Parathyroid adenoma (tissue), 2 donors: ENCODE measurements around the gene CDH1.

ENCODE experiments used
- H2AFZ ChIP-seq: fragments of 300-600 bp; sonication (generic); one replicate; pipeline ENCODE4 v1.7.0; 2017; ENCODE audit warnings: antibody characterized with exemption, mild to moderate bottlenecking
- H3K27ac ChIP-seq: fragments of 300-600 bp; sonication (generic); one replicate; pipeline ENCODE4 v1.7.0; 2017
- H3K27me3 ChIP-seq: fragments of 300-600 bp; sonication (generic); one replicate; pipeline ENCODE4 v1.7.0; 2017; ENCODE audit warnings: low read length; ENCODE audit not compliant: control insufficient read depth, insufficient read depth
- H3K36me3 ChIP-seq: fragments of 300-600 bp; sonication (generic); one replicate; pipeline ENCODE4 v1.7.0; 2017; ENCODE audit warnings: low read length; ENCODE audit not compliant: control insufficient read depth, insufficient read depth
- H3K4me1 ChIP-seq: fragments of 300-600 bp; sonication (generic); one replicate; pipeline ENCODE4 v1.7.0; 2017; ENCODE audit warnings: control low read depth
- H3K4me2 ChIP-seq: fragments of 300-600 bp; sonication (generic); one replicate; pipeline ENCODE4 v1.7.0; 2017; ENCODE audit warnings: low read length
- H3K4me3 ChIP-seq: fragments of 300-600 bp; sonication (generic); one replicate; pipeline ENCODE4 v1.7.0; 2017; ENCODE audit warnings: low read depth, low read length
- H3K79me2 ChIP-seq: fragments of 300-600 bp; sonication (generic); one replicate; pipeline ENCODE4 v1.7.0; 2017; ENCODE audit warnings: control low read depth
- H3K9ac ChIP-seq: fragments of 300-600 bp; sonication (generic); one replicate; pipeline ENCODE4 v1.7.0; 2017; ENCODE audit warnings: mild to moderate bottlenecking
- H3K9me3 ChIP-seq: fragments of 300-600 bp; sonication (generic); one replicate; pipeline ENCODE4 v1.7.0; 2017; ENCODE audit warnings: low read length; ENCODE audit not compliant: control insufficient read depth
- TF ChIP-seq, protein P1 (sequence below): fragments of 300-600 bp; sonication (generic); IDR thresholded peaks from one replicate; pipeline ENCODE4 v1.7.0; 2017; ENCODE audit warnings: antibody characterized with exemption, mild to moderate bottlenecking
- donor health status: primary hyperparathyroidism.

The CDH1 gene

DNA sequence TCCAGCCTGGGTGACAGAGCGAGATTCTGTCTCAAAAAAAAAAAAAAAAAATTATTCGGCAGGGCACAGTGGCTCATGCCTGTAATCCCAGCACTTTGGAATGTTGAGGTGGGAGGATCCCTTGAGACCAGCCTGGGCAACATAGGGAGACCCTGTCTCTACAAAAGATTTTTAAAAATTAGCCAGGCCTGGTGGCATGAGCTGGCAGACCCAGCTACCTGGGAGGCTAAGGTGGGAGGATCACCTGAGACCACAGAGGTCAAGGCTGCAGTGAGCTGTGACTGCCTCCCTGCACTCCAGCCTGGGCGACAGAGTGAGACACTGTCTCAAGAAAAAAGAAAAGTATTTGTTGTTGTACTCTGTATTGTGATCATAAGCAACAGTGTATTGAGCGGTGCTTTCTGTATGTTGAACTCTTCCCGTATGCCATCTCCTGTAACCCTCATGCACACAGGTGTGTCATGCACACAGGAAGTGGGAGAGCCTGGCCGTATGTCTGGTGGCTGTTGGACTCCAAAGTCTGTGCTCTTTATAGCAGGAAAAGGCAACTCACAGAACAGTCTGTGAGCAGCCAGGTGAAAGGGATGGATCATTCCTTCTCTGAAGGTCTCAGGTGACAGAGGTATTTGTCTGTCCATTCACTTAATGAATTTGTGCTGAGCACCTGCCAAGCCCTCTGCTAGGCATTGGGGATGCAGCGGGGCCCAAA is 17.1 kb downstream of the CDH1 start:
- H3K4me3 ChIP-seq: no peak overlapping the region
- H3K36me3 ChIP-seq: no peaks in the 10 kb centered on the region
- peak overlapping the region; percentile 79 for H3K27ac ChIP-seq
- TF ChIP-seq, protein P1, sequence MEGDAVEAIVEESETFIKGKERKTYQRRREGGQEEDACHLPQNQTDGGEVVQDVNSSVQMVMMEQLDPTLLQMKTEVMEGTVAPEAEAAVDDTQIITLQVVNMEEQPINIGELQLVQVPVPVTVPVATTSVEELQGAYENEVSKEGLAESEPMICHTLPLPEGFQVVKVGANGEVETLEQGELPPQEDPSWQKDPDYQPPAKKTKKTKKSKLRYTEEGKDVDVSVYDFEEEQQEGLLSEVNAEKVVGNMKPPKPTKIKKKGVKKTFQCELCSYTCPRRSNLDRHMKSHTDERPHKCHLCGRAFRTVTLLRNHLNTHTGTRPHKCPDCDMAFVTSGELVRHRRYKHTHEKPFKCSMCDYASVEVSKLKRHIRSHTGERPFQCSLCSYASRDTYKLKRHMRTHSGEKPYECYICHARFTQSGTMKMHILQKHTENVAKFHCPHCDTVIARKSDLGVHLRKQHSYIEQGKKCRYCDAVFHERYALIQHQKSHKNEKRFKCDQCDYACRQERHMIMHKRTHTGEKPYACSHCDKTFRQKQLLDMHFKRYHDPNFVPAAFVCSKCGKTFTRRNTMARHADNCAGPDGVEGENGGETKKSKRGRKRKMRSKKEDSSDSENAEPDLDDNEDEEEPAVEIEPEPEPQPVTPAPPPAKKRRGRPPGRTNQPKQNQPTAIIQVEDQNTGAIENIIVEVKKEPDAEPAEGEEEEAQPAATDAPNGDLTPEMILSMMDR: no peak
- no peak overlapping the region for H3K4me2 ChIP-seq
- H2AFZ ChIP-seq: no peak overlapping the region
- peaks cover 65% of the 10 kb centered on the region for H3K79me2 ChIP-seq
- H3K9ac ChIP-seq: no peak overlapping the region
- H3K4me1 ChIP-seq: peaks cover 58% of the 10 kb centered on the region
- no peaks in the 10 kb centered on the region for H3K27me3 ChIP-seq
- H3K9me3 ChIP-seq: no peaks in the 10 kb centered on the region

DNA sequence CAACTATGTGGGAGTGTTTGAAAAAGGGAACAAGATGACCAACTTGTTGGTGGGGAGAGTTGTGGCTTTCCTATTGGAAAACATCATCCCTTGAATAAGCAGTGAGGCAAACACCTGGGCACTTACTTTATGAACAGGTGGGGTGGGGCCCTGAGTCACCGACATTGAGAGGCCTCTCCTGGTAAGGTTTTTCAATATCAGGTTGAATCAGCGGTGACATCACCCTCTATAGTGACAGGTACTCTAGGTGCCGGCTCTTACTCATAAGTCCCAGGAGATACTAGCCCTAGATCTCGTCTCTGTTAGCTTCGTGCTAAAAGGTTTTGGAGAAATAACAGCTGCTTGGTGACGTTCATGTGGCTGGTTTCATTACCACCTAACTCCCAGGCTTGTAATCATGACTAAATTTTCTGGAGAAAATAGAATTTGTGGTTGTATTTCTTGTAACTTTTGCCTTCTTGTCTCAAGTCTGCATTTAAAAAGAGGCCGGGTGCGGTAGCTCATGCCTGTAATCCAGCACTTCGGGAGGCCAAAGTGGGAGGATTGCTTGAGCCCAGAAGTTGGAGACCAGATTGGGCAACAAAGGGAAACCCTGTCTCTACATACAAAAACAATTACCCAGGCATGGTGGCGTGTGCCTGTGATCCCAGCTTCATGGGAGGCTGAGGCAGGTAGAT is 19.3 kb downstream of the CDH1 start:
- TF ChIP-seq, protein P1: no peak
- Histone ChIP-seq H3K9ac (no peak overlapping the region), H3K4me1 (peaks cover 67% of the 10 kb centered on the region), H2AFZ (no peak overlapping the region), H3K27ac (peak overlapping the region; percentile 79), H3K36me3 (no peaks in the 10 kb centered on the region), H3K9me3 (no peaks in the 10 kb centered on the region), H3K4me2 (peak overlapping the region; percentile 31), H3K27me3 (no peaks in the 10 kb centered on the region), H3K4me3 (peak overlapping the region; percentile 22), H3K79me2 (peaks cover 70% of the 10 kb centered on the region)

DNA sequence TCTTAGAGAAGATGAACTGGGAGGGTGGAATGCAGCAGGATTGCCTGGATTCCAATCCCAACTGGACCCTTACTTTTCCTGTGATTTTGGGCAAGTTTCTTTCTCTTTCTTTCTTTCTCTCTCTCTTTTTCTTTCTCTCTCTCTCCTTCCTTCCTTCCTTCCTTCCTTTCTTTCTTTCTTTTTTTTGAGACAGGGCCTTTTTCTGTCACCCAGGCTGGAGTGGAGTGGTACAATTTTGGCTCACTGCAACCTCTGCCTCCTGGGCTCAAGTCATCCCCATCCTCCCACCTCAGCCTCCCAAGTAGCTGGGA is 20.5 kb downstream of the CDH1 start:
- Histone ChIP-seq H3K27ac (peak overlapping the region; percentile 79), H3K9ac (no peak overlapping the region)

DNA sequence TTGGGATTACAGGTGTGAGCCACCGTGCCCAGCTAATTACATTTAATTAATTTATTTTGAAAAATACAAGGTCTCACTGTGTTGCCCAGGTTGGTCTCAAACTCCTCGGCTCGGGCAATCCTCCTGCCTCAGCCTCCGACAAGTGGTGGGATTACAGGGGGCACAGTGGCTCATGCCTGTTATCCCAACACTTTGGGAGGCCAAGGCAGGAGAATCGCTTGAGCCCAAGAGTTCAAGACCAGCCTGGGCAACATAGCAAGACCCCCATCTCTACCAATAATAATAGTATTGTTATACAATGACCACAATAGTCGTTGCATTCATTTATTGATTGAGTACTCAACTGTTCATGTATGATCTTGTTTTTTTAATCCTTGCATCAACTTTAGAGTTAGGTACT is 22.0 kb downstream of the CDH1 start:
- no peak overlapping the region for H2AFZ ChIP-seq
- no peak overlapping the region for H3K4me2 ChIP-seq
- H3K9ac ChIP-seq: no peak overlapping the region
- TF ChIP-seq, protein P1: no peak
- H3K4me3 ChIP-seq: no peak overlapping the region
- H3K9me3 ChIP-seq: no peaks in the 10 kb centered on the region
- H3K4me1 ChIP-seq: peaks cover 57% of the 10 kb centered on the region
- H3K27ac ChIP-seq: no peak overlapping the region
- peaks cover 66% of the 10 kb centered on the region for H3K79me2 ChIP-seq
- no peaks in the 10 kb centered on the region for H3K36me3 ChIP-seq
- H3K27me3 ChIP-seq: no peaks in the 10 kb centered on the region

More for the DNA sequence above, 20.5 kb downstream of the CDH1 start:
- TF ChIP-seq, protein P1: no peak
- Histone ChIP-seq H2AFZ (no peak overlapping the region), H3K4me1 (peaks cover 58% of the 10 kb centered on the region), H3K9me3 (no peaks in the 10 kb centered on the region), H3K4me2 (no peak overlapping the region), H3K27me3 (no peaks in the 10 kb centered on the region), H3K79me2 (peaks cover 70% of the 10 kb centered on the region), H3K36me3 (no peaks in the 10 kb centered on the region), H3K4me3 (no peak overlapping the region)
